ENCODE data around the gene GGTLC1.

GGTLC1 gene

GRCh38 chr20:23988561-23988960 is at the start of gene GGTLC1:
TSS of gene GGTLC1 (minus strand) at chr20:23988779. CDS start at chr20:23986611, 2,168 bp downstream.
- in situ Hi-C loops (cut with MboI; ENCODE audit: low sequenced_read_pairs), result no loop called here

- in situ Hi-C loops (cut with MboI; ENCODE audit: low sequenced_read_pairs), result no loop called here
Observed at GRCh38 chr20:24034820-24035219, 46.2 kb upstream of the GGTLC1 start.

- in situ Hi-C loops (cut with MboI; ENCODE audit: low sequenced_read_pairs), result no loop called here
Observed at GRCh38 chr20:24033565-24033964, 45.0 kb upstream of the GGTLC1 start.

GRCh38 chr20:24033151-24033550 is 44.6 kb upstream of the GGTLC1 start:
- in situ Hi-C loops (cut with MboI; ENCODE audit: low sequenced_read_pairs), result no loop called here

- in situ Hi-C loops (cut with MboI; ENCODE audit: low sequenced_read_pairs), result no loop called here
Observed at GRCh38 chr20:24032400-24032898, 43.9 kb upstream of the GGTLC1 start.

GRCh38 chr20:24027229-24027628 is 38.6 kb upstream of the GGTLC1 start:
- in situ Hi-C loops (cut with MboI; ENCODE audit: low sequenced_read_pairs), result no loop called here

- in situ Hi-C loops (cut with MboI; ENCODE audit: low sequenced_read_pairs), result no loop called here
Observed at GRCh38 chr20:24022621-24023180, 34.1 kb upstream of the GGTLC1 start.

- in situ Hi-C loops (cut with MboI; ENCODE audit: low sequenced_read_pairs), result no loop called here
Observed at GRCh38 chr20:24018796-24019195, 30.2 kb upstream of the GGTLC1 start.

GRCh38 chr20:24017458-24017755 is 28.8 kb upstream of the GGTLC1 start:
- in situ Hi-C loops (cut with MboI; ENCODE audit: low sequenced_read_pairs), result no loop called here

GRCh38 chr20:24016607-24017457 is 28.3 kb upstream of the GGTLC1 start:
- in situ Hi-C loops (cut with MboI; ENCODE audit: low sequenced_read_pairs), result no loop called here

- in situ Hi-C loops (cut with MboI; ENCODE audit: low sequenced_read_pairs), result no loop called here
Observed at GRCh38 chr20:24013953-24014352, 25.4 kb upstream of the GGTLC1 start.

- in situ Hi-C loops (cut with MboI; ENCODE audit: low sequenced_read_pairs), result no loop called here
Observed at GRCh38 chr20:24011282-24011681, 22.7 kb upstream of the GGTLC1 start.

- in situ Hi-C loops (cut with MboI; ENCODE audit: low sequenced_read_pairs), result no loop called here
Observed at GRCh38 chr20:24007758-24008157, 19.2 kb upstream of the GGTLC1 start.

GRCh38 chr20:24007073-24007595 is 18.6 kb upstream of the GGTLC1 start:
- in situ Hi-C loops (cut with MboI; ENCODE audit: low sequenced_read_pairs), result no loop called here

GRCh38 chr20:24006626-24007025 is 18.0 kb upstream of the GGTLC1 start:
- in situ Hi-C loops (cut with MboI; ENCODE audit: low sequenced_read_pairs), result no loop called here

GRCh38 chr20:24004471-24004870 is 15.9 kb upstream of the GGTLC1 start:
- in situ Hi-C loops (cut with MboI; ENCODE audit: low sequenced_read_pairs), result no loop called here

GRCh38 chr20:24002896-24003295 is 14.3 kb upstream of the GGTLC1 start:
- in situ Hi-C loops (cut with MboI; ENCODE audit: low sequenced_read_pairs), result no loop called here

GRCh38 chr20:24001712-24002405 is 13.3 kb upstream of the GGTLC1 start:
- in situ Hi-C loops (cut with MboI; ENCODE audit: low sequenced_read_pairs), result no loop called here

- in situ Hi-C loops (cut with MboI; ENCODE audit: low sequenced_read_pairs), result no loop called here
Observed at GRCh38 chr20:23998844-23999243, 10.3 kb upstream of the GGTLC1 start.

GRCh38 chr20:23998392-23998791 is 9.8 kb upstream of the GGTLC1 start:
- in situ Hi-C loops (cut with MboI; ENCODE audit: low sequenced_read_pairs), result no loop called here

- in situ Hi-C loops (cut with MboI; ENCODE audit: low sequenced_read_pairs), result no loop called here
Observed at GRCh38 chr20:23995905-23996666, 7.5 kb upstream of the GGTLC1 start.
